IMR-90 (cell line): ENCODE measurements around the gene NKD1. TPM values are rescaled to one million over a fixed set of nuclear protein-coding genes. Genes with fewer than 3 reads are reported as not detected.

Experiments used
- ATAC-seq: fragments of 200-7000 bp; cut with Tn5 transposase; 2 replicates; pipeline ENCODE4 v1.9.1; 2020; ENCODE audit warnings: low read depth, mild to moderate bottlenecking, moderate library complexity
- BruUV-seq: library from RNA; stranded (reverse); fragments of 400-500 nt; replicated peaks from 2 replicates; lab custom pipeline; 2021; lab: Mats Ljungman, UMichigan
- CTCF ChIA-PET: fragments of 300-600 bp; formaldehyde crosslinking; extraction: SDS; loops from one replicate; lab custom pipeline; 2021; ENCODE audit warnings: antibody characterized with exemption; lab: Yijun Ruan, JAX
- POLR2A ChIA-PET: fragments of 300-600 bp; sonication (Branson Sonifier 250); formaldehyde crosslinking; loops from one replicate; lab custom pipeline; 2022; ENCODE audit warnings: antibody characterized with exemption; ENCODE audit not compliant: unreplicated experiment; lab: Charles Lee
- DNase-seq: peaks from one replicate; pipeline ENCODE4 v3.0.0; 2013
- H2AFZ ChIP-seq: replicated peaks from 2 replicates; pipeline ENCODE3; 2013; ENCODE audit warnings: low read length, mild to moderate bottlenecking; ENCODE audit not compliant: poor library complexity
- H2AK5ac ChIP-seq: 2 replicates; pipeline ENCODE4 v1.6.1; 2013; ENCODE audit warnings: low read depth, low read length, inconsistent platforms
- H2AK9ac ChIP-seq: replicated peaks from 2 replicates; pipeline ENCODE3; 2013; ENCODE audit warnings: mild to moderate bottlenecking, low read depth, low read length, moderate library complexity; ENCODE audit not compliant: poor library complexity
- H2BK120ac ChIP-seq: 2 replicates; pipeline ENCODE4 v1.6.1; 2013; ENCODE audit warnings: low read depth, low read length, inconsistent platforms
- H2BK15ac ChIP-seq: 3 replicates; pipeline ENCODE4 v1.6.1; 2013; ENCODE audit warnings: low read depth, low read length, inconsistent platforms
- H2BK20ac ChIP-seq: 2 replicates; pipeline ENCODE4 v1.6.1; 2013; ENCODE audit warnings: low read depth, mild to moderate bottlenecking, inconsistent platforms, low read length, moderate library complexity
- H2BK5ac ChIP-seq: 2 replicates; pipeline ENCODE4 v1.6.1; 2013; ENCODE audit warnings: mild to moderate bottlenecking, low read depth, low read length, inconsistent platforms; ENCODE audit not compliant: poor library complexity, severe bottlenecking
- H3K14ac ChIP-seq: replicated peaks from 2 replicates; pipeline ENCODE4 v1.6.1; 2013; ENCODE audit warnings: low read depth, low read length, inconsistent platforms
- H3K18ac ChIP-seq: 2 replicates; pipeline ENCODE4 v1.6.1; 2013; ENCODE audit warnings: low read depth, low read length, control low read depth
- H3K23ac ChIP-seq: 2 replicates; pipeline ENCODE4 v1.6.1; 2013; ENCODE audit warnings: low read depth, low read length, inconsistent platforms
- H3K27ac ChIP-seq: 2 replicates; pipeline ENCODE4 v1.5.1; 2013; ENCODE audit warnings: mild to moderate bottlenecking, control low read depth, low read length; ENCODE audit not compliant: insufficient read depth
- H3K27me3 ChIP-seq: 2 replicates; pipeline ENCODE4 v1.6.1; 2013; ENCODE audit warnings: low read length; ENCODE audit not compliant: control insufficient read depth, insufficient read depth
- H3K36me3 ChIP-seq: 2 replicates; pipeline ENCODE4 v1.6.1; 2013; ENCODE audit warnings: low read length, mixed read lengths; ENCODE audit not compliant: control insufficient read depth, insufficient read depth
- H3K4ac ChIP-seq: 2 replicates; pipeline ENCODE4 v1.6.1; 2013; ENCODE audit warnings: low read depth, low read length, inconsistent platforms
- H3K4me1 ChIP-seq: 2 replicates; pipeline ENCODE4 v1.6.1; 2013; ENCODE audit warnings: low read length, mixed read lengths; ENCODE audit not compliant: control insufficient read depth, insufficient read depth
- H3K4me2 ChIP-seq: 2 replicates; pipeline ENCODE4 v1.6.1; 2013; ENCODE audit warnings: low read depth, mild to moderate bottlenecking, control low read depth, low read length, moderate library complexity
- H3K4me3 ChIP-seq: 2 replicates; pipeline ENCODE4 v1.5.1; 2013; ENCODE audit warnings: low read depth, mild to moderate bottlenecking, control low read depth, low read length, moderate library complexity; ENCODE audit not compliant: insufficient read depth
- H3K56ac ChIP-seq: 2 replicates; pipeline ENCODE4 v1.6.1; 2013; ENCODE audit warnings: low read length, inconsistent platforms; ENCODE audit not compliant: insufficient read depth; ENCODE audit errors: extremely low read depth
- H3K79me1 ChIP-seq, 2 experiments: 2 replicates each; pipeline ENCODE4 v1.6.1; 2013; ENCODE audit warnings: low read length in 2 of 2, inconsistent platforms in 1 of 2, low read depth in 1 of 2
- H3K9ac ChIP-seq: 2 replicates; pipeline ENCODE4 v1.6.1; 2013; ENCODE audit warnings: low read depth, low read length, control low read depth
- H3K9me1 ChIP-seq: 2 replicates; pipeline ENCODE4 v1.6.1; 2013; ENCODE audit warnings: low read length, inconsistent platforms; ENCODE audit not compliant: insufficient read depth
- H3K9me3 ChIP-seq: 2 replicates; pipeline ENCODE4 v1.6.1; 2013; ENCODE audit warnings: low read length; ENCODE audit not compliant: control insufficient read depth, insufficient read depth
- H4K20me1 ChIP-seq: 2 replicates; pipeline ENCODE4 v1.6.1; 2013; ENCODE audit warnings: low read length, inconsistent platforms; ENCODE audit not compliant: insufficient read depth
- H4K5ac ChIP-seq: 2 replicates; pipeline ENCODE4 v1.6.1; 2013; ENCODE audit warnings: mild to moderate bottlenecking, low read depth, low read length, control low read depth
- H4K8ac ChIP-seq, 2 experiments: 2 replicates each; pipeline ENCODE4 v1.6.1; 2013; ENCODE audit warnings: low read depth in 2 of 2, low read length in 2 of 2, control low read depth in 1 of 2, inconsistent platforms in 1 of 2
- H4K91ac ChIP-seq: 2 replicates; pipeline ENCODE4 v1.6.1; 2013; ENCODE audit warnings: low read depth, low read length, inconsistent platforms; ENCODE audit not compliant: insufficient read depth
- BHLHE40 ChIP-seq: fragments of 150-350 bp; IDR thresholded peaks from 2 replicates; pipeline ENCODE4 v1.6.1; 2016; ENCODE audit warnings: mild to moderate bottlenecking, low read depth, low read length
- CEBPB ChIP-seq: IDR thresholded peaks from 2 replicates; pipeline ENCODE4 v1.6.1; 2012; ENCODE audit warnings: low read depth, low read length, improper control_type of control experiment
- CHD1 ChIP-seq: IDR thresholded peaks from 2 replicates; pipeline ENCODE4 v1.6.1; 2012; ENCODE audit warnings: low read depth, low read length, improper control_type of control experiment
- CTCF ChIP-seq: conservative IDR thresholded peaks from 2 replicates; pipeline ENCODE4 v1.5.1; 2012; ENCODE audit warnings: mild to moderate bottlenecking, low read depth, low read length, improper control_type of control experiment
- ELK1 ChIP-seq: fragments of 150-350 bp; IDR thresholded peaks from 2 replicates; pipeline ENCODE4 v1.6.1; 2016; ENCODE audit warnings: low read depth, mild to moderate bottlenecking, low read length, moderate library complexity, borderline replicate concordance
- FOS ChIP-seq: fragments of 150-350 bp; IDR thresholded peaks from 2 replicates; pipeline ENCODE4 v1.6.1; 2016; ENCODE audit warnings: low read depth, low read length
- MAFK ChIP-seq: IDR thresholded peaks from 2 replicates; pipeline ENCODE4 v1.6.1; 2012; ENCODE audit warnings: low read depth, low read length, improper control_type of control experiment
- MAZ ChIP-seq: IDR thresholded peaks from 2 replicates; pipeline ENCODE4 v1.6.1; 2012; ENCODE audit warnings: low read depth, mild to moderate bottlenecking, low read length, improper control_type of control experiment, moderate library complexity, borderline replicate concordance
- MXI1 ChIP-seq: IDR thresholded peaks from 2 replicates; pipeline ENCODE4 v1.6.1; 2012; ENCODE audit warnings: low read depth, mild to moderate bottlenecking, low read length, moderate library complexity, borderline replicate concordance
- NFE2L2 ChIP-seq: fragments of 150-350 bp; IDR thresholded peaks from 2 replicates; pipeline ENCODE4 v1.6.1; 2016; ENCODE audit warnings: low read depth, mild to moderate bottlenecking, low read length
- POLR2A ChIP-seq: IDR thresholded peaks from 2 replicates; pipeline ENCODE4 v1.6.1; 2012; ENCODE audit warnings: mild to moderate bottlenecking, low read depth, low read length
- RAD21 ChIP-seq: IDR thresholded peaks from 2 replicates; pipeline ENCODE4 v1.6.1; 2012; ENCODE audit warnings: low read length, improper control_type of control experiment
- RCOR1 ChIP-seq: IDR thresholded peaks from 2 replicates; pipeline ENCODE4 v1.6.1; 2012; ENCODE audit warnings: mild to moderate bottlenecking, low read length, improper control_type of control experiment; ENCODE audit not compliant: insufficient replicate concordance
- RFX5 ChIP-seq: IDR thresholded peaks from 2 replicates; pipeline ENCODE4 v1.8.0; 2012; ENCODE audit warnings: low read depth, mild to moderate bottlenecking, low read length, moderate library complexity
- SMC3 ChIP-seq: fragments of 150-350 bp; IDR thresholded peaks from 2 replicates; pipeline ENCODE4 v1.6.1; 2016; ENCODE audit warnings: low read depth, mild to moderate bottlenecking, antibody characterized with exemption, low read length, moderate library complexity
- USF2 ChIP-seq: fragments of 150-350 bp; IDR thresholded peaks from 2 replicates; pipeline ENCODE4 v1.6.1; 2017; ENCODE audit warnings: mild to moderate bottlenecking, antibody characterized with exemption, low read length, low read depth
- WGBS, 2 experiments: methylation state at CpG; one replicate each; pipeline versions ENCODE4 v1.1.5 to v1.1.7; 2013; ENCODE audit warnings: missing lambda C conversion rate in 2 of 2; ENCODE audit not compliant: insufficient read length in 1 of 2; ENCODE audit errors: extremely low coverage in 2 of 2; 5-methylcytosine and 5-hydroxymethylcytosine counted together
- dilution Hi-C: fragments of 300-500 bp; cut with HindIII; formaldehyde crosslinking; loops from one replicate; pipeline ENCODE4 v1.14.3; 2018; ENCODE audit warnings: low sequenced_read_pairs; ENCODE audit not compliant: unreplicated experiment
- in situ Hi-C: fragments of 300-500 bp; cut with MboI; formaldehyde crosslinking; loops from 3 replicates; pipeline ENCODE4 v1.14.3; 2019; ENCODE audit warnings: low sequenced_read_pairs, inconsistent platforms, mixed read lengths
- intact Hi-C: fragments of 100-400 bp; cut with micrococcal nuclease; formaldehyde crosslinking; loops from 2 replicates; pipeline ENCODE4 v1.10.0; 2022
- polyA plus RNA-seq, 3 experiments: library from polyadenylated mRNA; depleted of rRNA; stranded (reverse); fragments of >200 nt; gene quantifications; 2 replicates each; pipeline ENCODE4 v1.2.3, GENCODE V29; 2012; ENCODE audit warnings: low replicate concordance in 1 of 3
- total RNA-seq: library from RNA; depleted of rRNA; stranded (reverse); fragments of >200 nt; gene quantifications from 2 replicates; pipeline ENCODE4 v1.2.3, GENCODE V29; 2012

Gene NKD1
- total and polyA plus RNA-seq, 2 of the 4 experiments (the other 2 are of a cell fraction), result not detected

- CTCF ChIA-PET, result interaction anchor here (1.1 kb wide), 1 partner anchor 22 kb away, joined by 3 read pairs; no protein-coding TSS in a partner anchor
- dilution Hi-C loops, result no loop called here
These were observed 95.0 kb downstream of the NKD1 start for GRCh38 chr16:50643192-50643591.

More at GRCh38 chr16:50643192-50643591, 95.0 kb downstream of the NKD1 start:
- in situ Hi-C loops (no loop called here), intact Hi-C loops (no loop called here)
- Histone ChIP-seq H3K23ac (no peak overlapping the region), H3K4me3 (no peak overlapping the region), H3K4ac (no peak overlapping the region), H3K4me1 (no peaks in the 10 kb centered on the region), H3K9me1 (no peaks in the 10 kb centered on the region), H3K14ac (no peak overlapping the region), H2AK5ac (no peak overlapping the region), H4K20me1 (no peaks in the 10 kb centered on the region), H2BK120ac (no peak overlapping the region), H4K91ac (no peak overlapping the region), H3K4me2 (no peak overlapping the region), H4K8ac (no peak overlapping the region), H3K56ac (no peak overlapping the region), H3K27me3 (peaks cover 20% of the 10 kb centered on the region), H3K9ac (no peak overlapping the region), H3K79me1 (no peaks in the 10 kb centered on the region), H3K27ac (no peak overlapping the region), H3K18ac (no peak overlapping the region), H2BK5ac (no peak overlapping the region), H2AFZ (no peak overlapping the region), H2BK20ac (no peak overlapping the region), H3K9me3 (no peaks in the 10 kb centered on the region), H2AK9ac (no peak overlapping the region), H4K5ac (no peak overlapping the region), H2BK15ac (no peak overlapping the region), H3K36me3 (no peaks in the 10 kb centered on the region)
- DNase-seq, result no peak
- 50% methylated on average over 1 of the region's 4 CpGs; no CpG with 5 or more reads in 1 of the 2 experiments for WGBS, 2 experiments
- no peak for ATAC-seq
- BruUV-seq, result no TSS peak
- POLR2A ChIA-PET, result no interaction called here
- TF ChIP-seq NFE2L2 (no peak), POLR2A (no peak), BHLHE40 (no peak), USF2 (no peak), MAFK (no peak), RAD21 (no peak), CTCF (no peak), FOS (no peak), MAZ (no peak), RCOR1 (no peak), CHD1 (no peak), CEBPB (no peak), MXI1 (no peak), RFX5 (no peak), ELK1 (no peak), SMC3 (no peak)
